Activated T-cell treated with anti-CD3 and anti-CD28 coated beads, Interleukin-2, amount 50 U/mL, for 24 hours (primary cell): ENCODE measurements around the gene POU5F1.

Source experiments
- DNase-seq: peaks from one replicate; pipeline ENCODE4 v3.0.0-alpha.2; 2020
- H3K27ac Mint-ChIP-seq: 2 replicates; pipeline ENCODE4 v1.8.0; 2020; ENCODE audit warnings: mild to moderate bottlenecking, mixed read lengths
- H3K27me3 Mint-ChIP-seq: 2 replicates; pipeline ENCODE4 v1.8.0; 2020; ENCODE audit warnings: mixed read lengths
- H3K36me3 Mint-ChIP-seq: 2 replicates; pipeline ENCODE4 v1.8.0; 2020; ENCODE audit warnings: low read depth, mixed read lengths
- H3K4me1 Mint-ChIP-seq: 2 replicates; pipeline ENCODE4 v1.8.0; 2020; ENCODE audit warnings: low read depth, mixed read lengths
- H3K4me3 Mint-ChIP-seq: 2 replicates; pipeline ENCODE4 v1.8.0; 2020; ENCODE audit warnings: mild to moderate bottlenecking, moderate library complexity, mixed read lengths
- H3K9me3 Mint-ChIP-seq: 2 replicates; pipeline ENCODE4 v1.8.0; 2020; ENCODE audit warnings: mixed read lengths

POU5F1 gene

GRCh38 chr6:31125586-31126363 lies 44.7 kb downstream of the POU5F1 start:
- peaks cover 8% of the 10 kb centered on the region for H3K27me3 Mint-ChIP-seq
- no peaks in the 10 kb centered on the region for H3K9me3 Mint-ChIP-seq
- no peak overlapping the region for H3K4me3 Mint-ChIP-seq
- peaks cover 6% of the 10 kb centered on the region for H3K4me1 Mint-ChIP-seq
- H3K27ac Mint-ChIP-seq: no peak overlapping the region
- no peaks in the 10 kb centered on the region for H3K36me3 Mint-ChIP-seq
- no peak for DNase-seq

DNA sequence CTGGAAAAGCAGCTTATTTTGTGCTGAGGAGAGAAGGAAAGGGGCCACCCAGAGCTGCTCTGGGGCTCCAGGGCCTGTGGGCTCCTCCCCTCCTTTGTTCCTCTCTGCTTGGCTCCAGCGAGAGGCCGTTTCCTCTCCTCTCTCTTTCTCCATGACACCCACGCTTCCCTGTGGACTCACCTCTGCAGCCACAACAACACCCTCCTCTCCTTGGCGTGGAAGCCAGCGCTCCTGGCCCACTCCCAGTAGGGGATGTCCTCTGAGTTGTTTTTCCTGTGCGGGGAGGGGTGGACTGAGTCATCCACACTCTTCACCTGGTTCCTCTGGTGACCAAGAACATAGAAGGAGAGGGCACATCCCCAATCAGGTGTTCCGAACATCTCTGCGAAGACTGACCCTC lies 45.3 kb downstream of the POU5F1 start:
- H3K4me1 Mint-ChIP-seq: peaks cover 6% of the 10 kb centered on the region
- peaks cover 8% of the 10 kb centered on the region for H3K27me3 Mint-ChIP-seq
- no peak for DNase-seq
- no peaks in the 10 kb centered on the region for H3K36me3 Mint-ChIP-seq
- H3K4me3 Mint-ChIP-seq: no peak overlapping the region
- H3K9me3 Mint-ChIP-seq: no peaks in the 10 kb centered on the region
- H3K27ac Mint-ChIP-seq: no peak overlapping the region

DNA sequence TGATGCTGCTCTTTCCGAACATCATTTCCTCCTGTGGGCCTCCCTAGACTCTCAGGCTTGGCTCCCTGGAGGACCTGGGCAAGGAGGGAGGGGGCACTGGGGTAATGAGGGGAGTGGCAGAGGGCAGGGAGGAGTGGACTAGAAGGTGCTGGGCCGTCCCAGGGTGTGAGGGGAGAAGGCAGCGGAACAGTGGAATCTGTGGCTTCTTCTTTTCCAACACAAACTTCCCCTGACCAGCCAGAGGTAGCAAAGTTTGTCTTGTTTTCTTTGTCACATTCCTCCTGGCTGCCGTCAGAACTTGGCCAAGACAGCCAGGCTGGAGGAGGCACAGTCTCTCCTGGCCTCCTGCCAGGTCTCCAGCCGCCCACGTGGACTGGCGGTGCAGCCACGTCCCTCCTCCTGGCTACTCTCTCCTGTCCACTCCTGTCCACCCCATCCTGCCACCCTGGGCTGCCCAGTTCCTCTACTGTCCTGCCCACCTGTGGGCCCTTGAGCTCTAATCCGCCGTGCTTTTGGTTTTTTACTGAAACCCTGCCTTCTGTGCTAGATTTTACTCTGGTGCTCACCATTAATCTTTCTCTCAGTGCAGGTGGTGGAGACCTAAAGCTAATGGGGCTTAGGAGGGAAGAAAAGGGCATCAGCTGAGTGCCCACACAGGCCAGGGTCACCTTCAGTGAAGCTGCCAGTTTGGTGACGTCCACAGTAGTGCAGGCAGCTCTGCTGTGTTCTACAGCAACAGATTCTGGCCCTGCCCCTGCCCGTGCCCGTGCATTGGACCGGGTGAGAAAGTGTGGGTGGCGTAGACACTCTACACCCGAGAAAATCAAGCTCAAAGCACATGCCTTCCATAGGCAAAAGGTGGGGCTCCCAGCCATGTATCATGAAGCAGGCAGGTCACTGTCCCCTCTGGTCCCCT lies 47.4 kb downstream of the POU5F1 start:
- DNase-seq: no peak
- peaks cover 3% of the 10 kb centered on the region for H3K27me3 Mint-ChIP-seq
- no peak overlapping the region for H3K4me3 Mint-ChIP-seq
- no peak overlapping the region for H3K27ac Mint-ChIP-seq
- H3K36me3 Mint-ChIP-seq: no peaks in the 10 kb centered on the region
- H3K9me3 Mint-ChIP-seq: no peaks in the 10 kb centered on the region
- peaks cover 4% of the 10 kb centered on the region for H3K4me1 Mint-ChIP-seq

DNA sequence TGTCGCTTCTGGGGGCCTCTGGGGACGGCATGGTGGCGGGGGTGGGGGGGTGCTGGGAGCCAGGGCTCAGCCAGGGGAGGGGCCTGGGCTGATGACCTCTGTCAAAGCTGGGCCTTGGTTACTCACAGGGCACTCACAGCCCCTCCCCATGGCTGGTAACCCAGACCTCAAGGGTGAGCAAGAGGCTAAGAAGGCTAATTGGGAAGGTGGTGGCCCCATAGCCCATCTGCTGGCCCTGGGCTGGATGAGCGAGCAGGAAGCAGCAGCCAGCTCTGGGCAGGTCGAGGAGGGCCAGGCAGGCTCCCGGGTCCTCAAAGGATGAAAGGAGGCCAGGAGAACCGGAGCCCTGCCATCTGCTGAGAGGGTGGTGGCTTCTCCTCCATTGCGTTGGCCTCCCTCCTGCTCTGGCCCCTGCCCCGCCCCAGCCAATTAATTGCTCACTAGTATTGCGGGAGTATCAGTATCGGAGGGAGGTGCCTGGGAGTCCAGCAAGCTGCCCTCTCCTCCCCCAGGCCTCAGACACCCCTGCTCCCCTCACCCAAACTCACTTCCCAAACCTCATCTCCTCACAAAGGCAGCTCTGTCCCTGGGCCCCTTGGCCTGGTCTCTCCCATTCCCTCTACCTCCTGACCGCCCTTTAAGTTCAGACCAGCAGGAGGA lies 49.2 kb downstream of the POU5F1 start:
- Mint-ChIP-seq H3K9me3 (no peaks in the 10 kb centered on the region), H3K27me3 (peaks cover 3% of the 10 kb centered on the region), H3K27ac (no peak overlapping the region), H3K4me3 (no peak overlapping the region), H3K4me1 (no peaks in the 10 kb centered on the region), H3K36me3 (no peaks in the 10 kb centered on the region)
- DNase-seq: no peak

DNA sequence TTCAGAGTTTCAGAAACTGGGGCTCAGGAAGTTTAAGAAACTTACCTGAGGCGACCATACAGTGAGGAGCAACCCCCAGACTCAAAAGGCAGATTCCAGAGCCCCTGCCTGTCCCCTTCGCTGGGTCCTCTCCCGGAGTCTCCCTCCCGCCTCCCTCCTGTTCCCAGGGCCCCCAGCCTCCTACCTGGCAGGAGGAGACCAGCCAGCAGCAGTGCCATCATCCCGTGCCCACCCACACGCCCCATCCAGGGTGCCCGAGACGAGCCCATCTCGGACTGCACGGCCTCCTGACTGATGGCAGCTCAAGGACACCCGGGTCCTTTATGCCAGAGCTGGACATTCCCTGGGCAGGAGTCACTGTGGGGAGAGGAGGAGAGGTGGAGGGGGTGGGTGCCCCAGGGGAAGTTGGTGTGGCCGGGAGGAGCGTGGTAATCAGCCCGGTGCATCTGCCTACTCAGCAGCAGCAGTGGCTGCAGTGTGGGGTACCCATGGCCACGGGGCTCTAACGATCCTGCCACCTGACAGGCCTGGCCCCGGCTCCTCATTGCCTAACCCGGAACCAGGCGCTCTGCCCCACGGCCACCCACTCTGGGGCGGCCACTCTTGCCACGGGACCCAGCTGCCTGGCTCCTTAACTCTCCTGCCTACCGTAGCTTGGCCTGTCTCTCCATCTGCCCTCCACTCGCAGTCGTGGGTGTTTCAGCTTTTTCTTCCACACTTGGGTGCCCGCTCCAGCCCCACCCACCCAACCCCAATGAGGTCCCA lies 50.1 kb downstream of the POU5F1 start, which contains the start of gene CDSN:
Gene CDSN, minus strand, starts transcription at position 296 of the 765 bp plus-strand sequence. Its CDS starts 27 bp downstream, at position 269.
- H3K27ac Mint-ChIP-seq: no peak within 1 kb of the TSS
- no peak within 1 kb of the TSS for H3K4me3 Mint-ChIP-seq
- DNase-seq: no peak
- H3K27me3 Mint-ChIP-seq: peaks cover 3% of the 10 kb centered on the region
- no peaks in the 10 kb centered on the region for H3K4me1 Mint-ChIP-seq
- no peaks in the 10 kb centered on the region for H3K9me3 Mint-ChIP-seq
- H3K36me3 Mint-ChIP-seq: no peaks in the 10 kb centered on the region

- Mint-ChIP-seq H3K27me3 (peaks cover 3% of the 10 kb centered on the region), H3K9me3 (no peaks in the 10 kb centered on the region), H3K36me3 (no peaks in the 10 kb centered on the region), H3K27ac (no peak overlapping the region), H3K4me3 (no peak overlapping the region), H3K4me1 (peaks cover 2% of the 10 kb centered on the region)
- DNase-seq: no peak
These were observed 52.3 kb downstream of the POU5F1 start for GRCh38 chr6:31118178-31118577.

DNA sequence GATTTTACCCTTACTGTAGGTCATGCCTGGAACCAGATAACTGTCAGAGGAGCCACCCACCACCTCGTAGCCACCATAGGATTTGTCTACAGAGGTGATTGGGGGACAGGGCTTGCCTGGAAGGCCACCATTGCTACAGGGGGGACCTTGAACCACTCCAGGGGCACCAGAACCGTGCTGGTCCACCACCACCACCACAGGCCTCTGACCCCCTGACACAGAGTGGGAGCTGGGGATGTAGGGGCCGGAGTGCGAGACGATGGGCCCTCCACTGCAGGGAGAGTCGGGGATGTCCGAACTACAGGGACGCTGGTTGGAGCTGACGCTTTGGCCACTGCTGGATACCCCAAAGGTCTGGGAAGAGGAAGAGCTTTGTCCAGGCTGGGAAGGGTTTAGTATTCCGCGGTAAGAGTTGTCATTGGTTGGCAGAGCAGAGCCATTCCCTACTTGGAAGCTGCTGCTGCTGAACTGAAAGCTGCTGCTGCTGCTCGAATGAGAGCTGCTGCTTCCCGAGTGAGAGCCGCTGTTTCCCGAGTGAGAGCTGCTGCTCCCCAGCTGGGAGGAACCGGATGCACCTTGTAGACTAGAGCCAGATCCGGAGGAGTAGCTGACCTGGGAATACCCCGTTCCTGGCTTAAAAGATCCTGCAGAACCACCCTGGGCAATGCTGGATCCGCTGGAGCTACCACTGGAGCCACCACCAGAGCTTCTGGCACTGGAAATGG lies 53.7 kb downstream of the POU5F1 start:
- no peaks in the 10 kb centered on the region for H3K36me3 Mint-ChIP-seq
- no peak overlapping the region for H3K27ac Mint-ChIP-seq
- no peak for DNase-seq
- no peaks in the 10 kb centered on the region for H3K9me3 Mint-ChIP-seq
- peaks cover 2% of the 10 kb centered on the region for H3K4me1 Mint-ChIP-seq
- H3K27me3 Mint-ChIP-seq: peaks cover 3% of the 10 kb centered on the region
- no peak overlapping the region for H3K4me3 Mint-ChIP-seq

GRCh38 chr6:31115941-31116560 lies 54.4 kb downstream of the POU5F1 start:
- Mint-ChIP-seq H3K4me1 (peaks cover 2% of the 10 kb centered on the region), H3K27ac (no peak overlapping the region), H3K4me3 (no peak overlapping the region), H3K27me3 (peaks cover 3% of the 10 kb centered on the region), H3K9me3 (no peaks in the 10 kb centered on the region), H3K36me3 (no peaks in the 10 kb centered on the region)
- DNase-seq: no peak

GRCh38 chr6:31114970-31115849 lies 55.3 kb downstream of the POU5F1 start:
- no peaks in the 10 kb centered on the region for H3K36me3 Mint-ChIP-seq
- no peaks in the 10 kb centered on the region for H3K9me3 Mint-ChIP-seq
- peaks cover 3% of the 10 kb centered on the region for H3K27me3 Mint-ChIP-seq
- H3K27ac Mint-ChIP-seq: no peak overlapping the region
- no peak overlapping the region for H3K4me3 Mint-ChIP-seq
- peaks cover 2% of the 10 kb centered on the region for H3K4me1 Mint-ChIP-seq
- DNase-seq: no peak

GRCh38 chr6:31114541-31114878 lies 56.0 kb downstream of the POU5F1 start, which contains the start of gene PSORS1C1:
TSS of gene PSORS1C1 (plus strand) at chr6:31114800. CDS start at chr6:31129633, 14,833 bp downstream.
- peaks cover 2% of the 10 kb centered on the region for H3K4me1 Mint-ChIP-seq
- H3K9me3 Mint-ChIP-seq: no peaks in the 10 kb centered on the region
- no peak for DNase-seq
- H3K27me3 Mint-ChIP-seq: peaks cover 8% of the 10 kb centered on the region
- no peak within 1 kb of the TSS for H3K4me3 Mint-ChIP-seq
- H3K36me3 Mint-ChIP-seq: no peaks in the 10 kb centered on the region
- H3K27ac Mint-ChIP-seq: no peak within 1 kb of the TSS
